HG03175 (cell line): Measurements from ENCODE around the gene AIRE.
A peak's percentile ranks its signal among the peaks of the same experiment; 100 is the strongest.
"Not testable (repeated sequence)": the region's sequence is repeated elsewhere in the genome, so short reads cannot be mapped to it uniquely, and the experiment has no call there.

Experiments used
- ATAC-seq: cut with Tn5 transposase; IDR thresholded peaks from one replicate; pipeline ENCODE4 v1.9.1; 2021; ENCODE audit warnings: mild to moderate bottlenecking, moderate library complexity; ENCODE audit not compliant: unreplicated experiment

The AIRE gene

DNA sequence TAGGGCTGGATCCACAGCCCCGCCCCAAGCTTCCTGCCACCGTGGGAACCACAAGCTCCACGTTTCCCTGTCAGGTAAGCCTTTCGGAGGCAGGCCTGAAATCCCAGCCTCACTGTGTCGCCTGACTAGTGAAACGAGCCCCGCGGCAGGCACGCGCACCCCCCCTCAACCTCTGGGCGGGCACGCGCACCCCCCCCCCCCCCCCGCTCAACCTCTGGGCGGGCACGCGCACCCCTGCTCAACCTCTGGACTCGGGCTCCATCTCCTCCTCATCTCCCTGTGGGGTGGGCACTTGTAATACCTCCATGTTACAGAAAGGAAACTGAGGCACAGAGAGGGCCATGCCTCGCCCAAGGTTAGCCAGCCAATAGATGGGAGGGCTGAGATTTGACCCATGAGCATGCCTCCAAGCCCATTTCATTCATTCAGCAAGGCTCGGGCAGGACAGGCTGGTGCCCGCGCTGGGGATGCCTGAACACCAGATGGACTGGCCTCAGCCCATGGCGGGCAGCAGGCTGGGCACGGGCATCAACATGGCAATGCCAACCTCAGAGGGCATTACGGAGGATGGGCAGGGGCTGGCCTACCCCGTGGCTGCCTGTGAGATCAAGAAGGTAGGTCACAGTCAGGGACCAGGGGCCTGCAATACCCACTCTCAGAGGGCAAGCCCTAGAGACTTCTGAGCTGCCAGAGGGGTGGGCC, 48.8 kb downstream of the AIRE start:
- no peak for ATAC-seq

DNA sequence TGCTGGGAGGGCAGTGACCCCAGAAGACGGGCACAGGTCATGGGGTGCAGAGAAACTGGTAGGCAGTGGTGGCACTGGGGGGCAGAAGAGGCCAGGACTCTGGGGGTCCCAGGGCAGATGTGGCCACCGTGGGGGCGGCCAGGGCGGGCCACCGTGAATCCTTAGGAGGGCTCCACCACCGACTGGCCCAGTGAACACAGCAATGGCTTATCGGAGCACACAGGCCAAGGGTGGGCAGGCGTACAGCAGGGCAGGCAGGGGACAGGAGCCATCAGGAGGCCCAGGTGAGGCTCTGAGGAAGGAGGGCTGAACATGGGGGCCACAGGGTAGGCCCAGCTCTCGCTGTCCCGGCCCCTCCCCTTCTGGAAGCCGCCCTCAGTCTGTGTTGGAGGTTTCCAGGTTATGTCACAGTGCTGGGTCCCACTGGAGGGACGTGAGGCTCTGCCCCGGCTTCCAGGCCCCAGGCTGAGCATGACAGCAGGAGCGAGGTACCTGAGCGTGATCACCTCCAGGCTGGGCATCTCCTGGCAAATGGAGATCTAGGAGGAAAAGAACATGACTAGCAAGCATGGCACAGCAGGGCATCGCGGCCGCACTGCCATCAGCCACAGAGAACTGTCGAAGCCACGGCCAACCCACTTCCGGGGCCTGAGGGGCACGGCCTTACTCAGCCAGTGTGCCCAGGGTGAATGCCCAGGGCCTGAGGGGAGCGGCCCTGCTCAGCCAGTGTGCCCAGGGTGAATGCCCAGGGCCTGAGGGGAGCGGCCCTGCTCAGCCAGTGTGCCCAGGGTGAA, 49.8 kb downstream of the AIRE start:
- ATAC-seq, result no peak

DNA sequence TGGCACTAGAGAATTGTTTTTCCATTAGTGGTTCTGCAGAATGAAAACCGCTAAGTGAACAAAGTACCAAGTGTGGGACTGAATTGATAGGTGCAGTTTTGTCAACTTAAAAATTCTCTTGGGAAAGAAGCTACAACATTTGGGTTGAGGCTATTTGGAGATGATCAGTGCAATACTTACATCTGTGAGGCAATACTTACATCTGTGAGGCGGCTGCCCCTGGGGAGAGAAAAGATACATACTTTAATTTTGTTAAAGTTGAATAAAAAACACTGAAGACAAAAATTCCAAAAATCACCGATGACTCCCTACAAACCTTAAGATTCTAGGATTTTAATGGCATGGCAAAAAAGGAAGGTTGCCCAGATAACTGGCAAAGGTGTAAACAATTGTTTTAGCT, 51.8 kb downstream of the AIRE start:
- ATAC-seq, result no peak

DNA sequence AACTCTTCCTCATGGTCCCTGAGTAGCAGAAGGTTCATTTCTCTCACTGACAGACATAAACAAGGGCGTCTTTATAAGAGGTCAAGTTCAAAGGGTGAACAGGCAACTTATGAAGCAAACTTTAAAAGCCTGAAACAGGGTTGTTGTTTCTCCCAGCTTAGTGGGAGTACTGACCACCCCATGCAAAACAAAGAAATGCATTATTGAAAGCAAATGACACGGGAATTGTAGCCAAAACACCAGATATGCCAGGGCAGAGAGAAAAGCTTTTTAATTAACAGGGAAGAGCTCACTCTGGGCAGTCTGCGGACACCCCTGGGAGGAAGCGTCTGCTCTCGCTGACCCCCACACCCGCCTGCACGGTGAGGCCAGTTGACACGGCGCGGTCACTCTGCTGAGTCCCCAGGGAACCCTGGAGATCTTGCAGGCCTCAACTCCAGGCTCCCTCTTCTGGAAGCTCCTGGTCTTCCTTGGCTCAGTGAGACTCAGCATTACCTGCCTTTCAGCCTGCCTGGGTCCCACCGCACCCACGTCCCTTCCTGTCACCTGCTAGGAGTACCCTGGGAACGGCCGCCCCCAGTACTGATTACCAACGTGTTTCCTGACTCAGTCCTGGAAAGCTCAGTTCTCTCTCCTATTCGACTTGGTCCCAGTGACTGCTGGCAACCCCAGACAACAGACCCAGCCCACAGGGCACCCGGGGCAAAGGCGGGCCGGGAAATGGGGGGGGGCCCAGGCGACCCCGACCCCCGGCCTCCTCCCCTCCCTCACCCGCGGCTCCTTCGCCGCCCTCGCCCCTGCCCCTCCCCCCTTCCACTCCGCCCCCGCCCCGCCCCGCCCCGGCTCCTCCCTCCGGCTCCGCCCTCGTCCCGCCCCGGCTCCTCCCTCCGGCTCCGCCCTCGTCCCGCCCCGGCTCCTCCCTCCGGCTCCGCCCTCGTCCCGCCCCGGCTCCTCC, 52.5 kb downstream of the AIRE start:
- ATAC-seq, result no peak

DNA sequence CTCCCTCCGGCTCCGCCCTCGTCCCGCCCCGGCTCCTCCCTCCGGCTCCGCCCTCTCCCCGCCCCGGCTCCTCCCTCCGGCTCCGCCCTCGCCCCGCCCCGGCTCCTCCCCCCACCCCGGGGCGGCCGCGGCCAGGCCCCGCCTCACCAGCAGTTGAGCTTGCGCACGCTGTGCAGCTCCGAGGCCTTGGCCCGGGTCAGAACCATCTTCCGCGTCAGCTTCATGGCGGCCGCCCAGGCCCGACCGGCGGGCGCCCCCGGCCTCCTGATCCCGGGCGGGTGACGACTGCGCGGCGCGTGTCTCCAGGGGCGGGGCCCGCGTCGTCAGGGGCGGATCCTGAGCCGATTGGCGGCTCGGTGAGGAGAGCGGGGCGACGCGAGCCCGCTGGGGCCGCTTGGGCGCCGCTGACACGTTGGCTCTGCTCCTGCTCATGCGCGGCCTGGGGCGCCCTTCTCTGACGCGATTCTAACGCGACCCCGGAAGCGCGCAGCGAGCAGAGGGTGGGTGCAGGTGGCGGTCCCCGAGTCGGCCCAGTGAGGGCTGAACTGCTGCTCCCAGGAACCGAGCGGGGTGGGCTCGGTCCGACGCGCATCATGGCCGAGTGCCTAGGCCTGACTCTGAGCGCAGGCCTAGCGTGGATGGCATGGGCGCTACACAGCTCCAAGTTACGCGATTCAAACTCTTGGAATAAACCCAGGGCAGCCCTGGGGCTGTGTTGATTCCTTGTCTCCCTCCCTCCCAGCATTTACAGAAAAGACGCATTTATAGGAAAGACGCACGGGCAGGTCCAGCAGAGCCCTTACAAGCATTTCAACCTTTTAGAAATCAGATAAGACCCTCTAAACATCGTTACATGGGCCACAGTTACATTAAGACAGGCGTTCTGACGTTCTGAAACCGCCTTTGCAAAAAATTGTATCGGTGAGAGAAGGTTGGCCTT, 53.6 kb downstream of the AIRE start, which contains the start of gene CFAP410:
TSS of gene CFAP410 (minus strand) at position 420 of the 940 bp plus-strand sequence. CDS start at position 224, 196 bp downstream.
- peak; percentile 89 for ATAC-seq

DNA sequence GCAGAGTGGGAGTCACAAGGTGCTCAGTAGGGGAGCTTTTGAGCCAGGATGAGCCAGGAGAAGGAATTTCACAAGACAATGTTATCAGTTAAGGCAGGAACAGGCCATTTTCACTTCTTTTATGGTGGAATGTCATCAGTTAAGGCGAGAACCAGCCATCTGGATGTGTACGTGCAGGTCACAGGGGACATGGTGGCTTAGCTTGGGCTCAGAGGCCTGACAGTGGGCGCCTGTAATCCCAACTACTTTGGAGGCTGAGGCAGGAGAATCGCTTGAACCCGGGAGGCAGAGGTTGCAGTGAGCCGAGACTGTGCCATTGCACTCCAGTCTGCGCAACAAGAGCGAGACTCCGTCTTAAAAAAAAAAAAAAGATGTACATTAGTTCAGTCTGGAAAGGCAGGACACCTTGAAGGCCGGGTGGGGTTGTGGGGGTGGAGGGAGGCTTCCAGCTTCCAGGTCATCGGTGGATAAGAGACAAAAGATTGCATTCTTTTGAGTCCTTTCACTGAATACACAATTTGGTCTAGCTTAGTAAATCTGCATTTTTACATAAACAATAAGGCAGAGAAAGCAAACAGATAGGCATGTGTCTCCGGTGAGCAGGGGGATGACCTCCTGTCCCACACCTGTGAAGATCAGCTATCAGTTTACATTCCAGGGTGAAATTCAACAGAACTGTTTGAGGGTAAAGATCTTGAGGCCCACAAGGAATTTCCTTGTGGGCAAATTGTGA, 56.2 kb downstream of the AIRE start:
- ATAC-seq, result not testable (repeated sequence)

DNA sequence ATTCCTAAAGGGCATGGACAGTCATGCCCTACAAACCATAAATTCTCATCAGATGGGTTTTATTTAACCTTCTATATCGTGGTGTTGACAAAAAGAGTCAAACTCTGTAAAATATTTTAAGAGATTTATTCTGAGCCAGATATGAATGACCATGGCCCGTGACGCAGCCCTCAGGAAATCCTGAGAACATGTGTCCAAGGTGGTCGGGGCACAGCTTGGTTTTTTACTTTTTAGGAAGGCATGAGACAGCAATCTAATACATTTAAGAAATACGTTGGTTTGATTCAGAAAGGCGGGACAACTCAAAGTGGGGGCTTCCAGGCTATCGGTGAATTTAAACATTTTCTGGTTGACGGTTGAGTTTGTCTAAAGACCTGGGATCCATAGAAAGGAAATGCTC, 57.3 kb downstream of the AIRE start:
- not testable (repeated sequence) for ATAC-seq

DNA sequence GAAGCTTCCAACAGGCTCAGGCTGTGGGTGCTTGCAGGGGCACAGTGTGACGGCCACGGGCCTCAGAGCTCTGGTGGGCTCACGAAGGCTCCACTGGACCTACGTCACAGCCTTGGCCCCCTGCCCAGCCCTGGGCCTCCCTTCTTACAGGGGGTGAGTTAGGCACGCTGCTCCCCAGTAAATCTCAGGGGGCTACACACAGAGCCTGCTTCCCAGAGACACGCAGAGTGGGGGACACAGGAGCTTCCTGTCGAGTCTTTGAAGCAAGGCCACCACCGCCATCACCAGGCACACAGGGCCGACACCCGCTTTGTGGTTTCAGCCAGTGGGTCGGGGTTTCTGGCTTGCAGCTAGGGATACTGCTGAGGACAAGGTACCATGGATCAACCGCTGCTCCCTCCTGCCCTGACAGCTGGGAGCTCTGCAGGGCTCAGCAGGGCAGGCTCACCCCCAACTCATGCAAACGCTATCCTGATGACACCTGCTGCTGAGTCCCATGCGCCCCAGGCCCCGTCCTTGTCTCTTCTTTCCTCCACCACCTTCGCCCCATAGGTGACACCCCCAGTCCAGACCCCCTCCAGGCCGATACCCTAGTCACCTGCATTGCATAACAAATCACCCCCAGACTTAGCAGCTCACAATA, 59.0 kb downstream of the AIRE start:
- no peak for ATAC-seq

DNA sequence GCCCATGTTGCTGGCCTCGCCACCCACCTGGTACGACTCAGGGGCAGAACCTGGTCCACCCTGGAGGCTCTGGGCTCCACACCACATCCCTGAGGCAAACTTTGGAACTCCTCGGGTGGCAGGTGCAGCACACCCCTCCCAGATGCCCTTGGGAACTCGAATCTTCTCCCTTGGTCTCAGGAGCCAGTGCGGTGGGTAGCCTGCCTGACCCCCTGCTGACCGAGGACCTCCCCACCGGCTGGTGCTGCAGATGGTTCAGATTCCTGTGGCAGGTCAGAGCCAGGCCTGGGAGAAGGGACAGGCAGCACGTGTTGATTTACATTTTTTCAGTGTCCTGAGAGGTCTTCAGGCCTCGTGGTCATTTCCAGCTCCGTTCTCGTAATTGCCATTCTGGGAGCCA, 59.8 kb downstream of the AIRE start:
- no peak for ATAC-seq

DNA sequence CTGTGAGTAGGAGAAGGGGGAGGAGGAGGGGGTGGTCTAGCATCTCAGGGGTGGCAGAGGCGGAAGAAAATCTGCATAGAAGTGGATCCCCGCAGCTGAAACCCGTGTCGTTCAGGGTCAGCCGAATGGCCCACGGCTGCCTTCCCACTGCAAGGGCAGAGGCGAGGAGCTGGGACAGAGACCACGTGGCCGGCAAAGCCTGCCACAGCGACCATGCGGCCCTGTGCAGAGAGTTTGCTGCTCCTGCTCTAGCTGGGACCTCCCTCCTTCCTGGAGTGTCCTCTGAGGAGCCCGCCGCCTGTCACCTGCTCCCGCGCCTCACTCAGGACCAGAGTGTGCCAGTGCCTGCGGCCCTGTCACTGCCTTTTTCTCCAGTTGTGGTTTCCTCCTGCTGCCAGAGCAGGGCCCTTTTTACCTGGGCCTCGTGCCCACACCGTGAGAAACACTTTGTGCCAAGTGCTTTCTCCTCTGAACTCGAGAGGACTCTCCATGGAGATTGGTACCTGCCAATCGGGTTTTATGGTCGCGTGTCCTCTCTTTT, 62.3 kb downstream of the AIRE start:
- no peak for ATAC-seq
